HG02870 (cell line): ENCODE measurements around the gene GNG14.
A peak's percentile ranks its signal among the peaks of the same experiment; 100 is the strongest.
"Not testable (repeated sequence)": the region's sequence is repeated elsewhere in the genome, so short reads cannot be mapped to it uniquely, and the experiment has no call there.

Experiments used
- ATAC-seq: cut with Tn5 transposase; IDR thresholded peaks from one replicate; pipeline ENCODE4 v1.9.1; 2021; ENCODE audit warnings: mild to moderate bottlenecking, moderate library complexity; ENCODE audit not compliant: unreplicated experiment

Gene GNG14

DNA sequence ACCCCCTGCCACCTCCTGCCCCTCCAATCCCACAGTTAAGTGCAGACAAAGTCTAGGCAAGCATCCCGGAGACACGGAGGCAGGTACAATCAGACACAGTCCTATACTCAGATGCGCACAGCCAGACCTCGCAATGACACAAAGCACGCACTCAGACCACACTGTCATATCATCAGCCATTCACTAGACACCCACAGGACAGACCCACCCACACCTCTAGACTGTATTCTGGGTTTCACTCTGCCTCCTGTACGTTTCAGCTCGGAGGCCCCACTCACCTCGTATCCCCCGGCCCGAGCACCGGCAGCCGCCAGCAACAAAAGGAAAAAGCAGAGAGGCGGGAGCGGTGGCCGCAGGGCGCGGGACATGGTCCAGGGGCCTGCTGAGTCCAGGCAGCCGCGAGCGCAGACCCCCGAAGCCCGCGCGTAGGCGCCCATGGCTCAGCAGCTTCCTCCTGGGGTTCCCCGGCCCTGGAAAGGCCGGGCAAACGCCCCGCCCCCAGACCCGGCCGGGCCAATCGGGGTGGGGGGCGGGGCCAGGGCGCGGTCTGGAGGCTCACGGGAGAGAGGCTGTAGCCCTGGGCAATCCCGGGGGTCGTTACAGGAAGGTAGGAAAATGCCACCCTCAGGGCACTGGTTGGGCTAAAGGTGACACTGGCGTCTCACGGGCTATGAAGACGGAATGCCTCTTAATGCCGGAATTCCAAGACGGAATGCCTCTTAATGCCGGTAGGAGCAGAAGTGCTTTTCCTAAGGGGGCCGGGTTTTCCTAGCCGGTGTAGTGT is 21.3 kb upstream of the GNG14 start, which contains the start of the genes MAN2B1 and WDR83:
Gene MAN2B1 (minus strand): TSS at position 478 of the 784 bp plus-strand sequence. CDS start 41 bp downstream, at position 437.
Gene WDR83 (plus strand): TSS at position 543 of the 784 bp plus-strand sequence. CDS start 2,984 bp downstream, outside the sequence.
- ATAC-seq: peak; percentile 43

DNA sequence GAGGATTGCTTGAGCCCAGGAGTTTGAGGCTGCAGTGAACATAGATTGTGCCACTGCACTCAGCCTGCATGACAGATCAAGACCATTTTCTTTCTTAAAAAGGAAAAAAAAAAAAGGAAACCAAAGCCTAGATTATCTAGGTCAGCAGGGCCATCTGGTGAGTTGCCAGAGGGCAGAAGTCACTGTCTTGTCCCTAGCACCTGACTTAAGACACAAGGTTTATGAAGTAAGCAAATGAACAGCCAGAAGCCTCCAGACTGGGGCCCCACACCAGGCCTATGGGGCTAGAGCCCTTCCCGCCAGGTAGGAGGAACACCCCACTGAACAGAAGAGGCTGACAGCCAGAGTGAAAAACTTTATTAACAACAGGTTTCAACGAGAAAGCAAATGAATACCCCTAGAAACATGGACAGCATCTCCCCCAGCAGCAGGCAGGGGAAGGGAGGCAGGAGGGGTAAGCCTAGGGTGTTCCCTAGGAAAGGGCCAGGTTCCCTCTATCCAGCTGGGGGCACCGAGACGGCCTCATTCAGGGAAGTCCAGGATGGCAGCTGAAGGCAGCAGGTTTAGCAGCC is 20.0 kb upstream of the GNG14 start:
- no peak for ATAC-seq

- no peak for ATAC-seq
Observed at GRCh38 chr19:12668346-12668745, 19.5 kb upstream of the GNG14 start.

- ATAC-seq: no peak
Observed at GRCh38 chr19:12668932-12669269, 18.9 kb upstream of the GNG14 start.

DNA sequence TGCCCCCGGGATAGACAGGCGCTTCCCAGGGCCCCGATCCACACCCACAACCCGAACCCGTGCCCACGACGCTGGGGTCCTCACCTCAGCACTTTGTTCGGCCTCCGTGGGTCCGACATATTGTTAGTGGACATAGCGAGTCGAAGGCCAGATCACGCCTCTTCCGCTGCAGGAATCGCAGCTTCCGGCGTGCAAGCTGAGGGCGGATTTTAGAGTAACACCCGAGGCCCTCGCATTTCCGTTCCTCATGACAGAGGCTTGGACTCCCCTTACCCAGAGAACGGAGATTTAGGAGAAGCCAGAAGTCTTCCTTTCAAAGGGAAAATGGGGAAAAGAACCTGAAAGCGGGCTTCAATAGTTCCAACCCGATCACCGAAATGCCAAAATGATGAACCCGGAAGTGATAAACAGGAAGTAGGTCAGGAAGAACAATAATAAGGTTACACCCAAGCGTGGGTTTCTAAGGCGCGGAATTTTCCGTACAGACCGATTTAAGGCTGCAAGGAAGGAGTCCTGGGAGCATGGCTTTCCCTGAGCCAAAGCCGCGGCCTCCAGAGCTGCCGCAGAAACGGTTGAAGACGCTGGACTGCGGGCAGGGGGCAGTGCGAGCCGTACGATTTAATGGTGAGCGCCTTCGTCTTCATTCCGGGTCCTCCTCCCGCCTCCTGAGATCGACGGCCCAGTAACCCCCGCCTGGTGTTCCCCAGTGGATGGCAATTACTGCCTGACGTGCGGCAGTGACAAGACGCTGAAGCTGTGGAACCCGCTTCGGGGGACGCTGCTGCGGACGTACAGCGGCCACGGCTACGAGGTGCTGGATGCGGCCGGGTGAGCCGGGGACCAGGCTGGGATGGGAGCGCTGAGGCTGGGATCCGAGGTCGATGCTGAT is 18.3 kb upstream of the GNG14 start:
- ATAC-seq: no peak

DNA sequence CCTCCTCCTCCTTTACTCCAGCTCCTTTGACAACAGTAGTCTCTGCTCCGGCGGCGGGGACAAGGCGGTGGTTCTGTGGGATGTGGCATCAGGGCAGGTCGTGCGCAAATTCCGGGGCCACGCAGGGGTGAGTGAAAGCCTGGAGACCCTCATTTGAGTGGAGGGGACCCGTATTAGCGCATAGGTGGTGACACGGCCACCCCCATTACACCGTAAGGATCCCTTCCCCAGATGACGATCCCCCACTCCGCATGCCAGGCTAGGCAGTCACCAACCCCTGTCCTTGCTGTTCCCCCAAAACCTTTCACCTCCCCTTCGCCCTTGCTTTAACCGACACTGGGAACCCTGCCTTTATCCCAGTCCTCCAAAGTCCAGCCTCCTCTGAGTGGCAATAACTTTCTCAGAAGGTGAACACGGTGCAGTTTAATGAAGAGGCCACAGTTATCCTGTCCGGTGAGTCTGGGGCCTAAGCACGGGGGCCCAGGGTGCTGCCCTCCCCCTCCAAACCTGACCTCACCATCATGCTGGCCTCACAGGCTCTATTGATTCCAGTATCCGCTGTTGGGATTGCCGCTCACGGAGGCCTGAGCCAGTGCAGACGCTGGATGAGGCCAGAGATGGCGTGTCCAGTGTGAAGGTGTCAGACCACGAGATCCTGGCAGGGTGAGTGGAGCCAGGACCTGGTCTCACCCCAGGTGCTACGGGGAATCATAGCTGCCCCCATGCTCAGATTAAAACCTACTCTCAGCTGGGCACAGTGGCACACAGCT is 17.5 kb upstream of the GNG14 start:
- no peak for ATAC-seq

GRCh38 chr19:12672744-12673143 is 15.1 kb upstream of the GNG14 start:
- no peak for ATAC-seq

- ATAC-seq: no peak
Observed at GRCh38 chr19:12675399-12675798, 12.4 kb upstream of the GNG14 start.

DNA sequence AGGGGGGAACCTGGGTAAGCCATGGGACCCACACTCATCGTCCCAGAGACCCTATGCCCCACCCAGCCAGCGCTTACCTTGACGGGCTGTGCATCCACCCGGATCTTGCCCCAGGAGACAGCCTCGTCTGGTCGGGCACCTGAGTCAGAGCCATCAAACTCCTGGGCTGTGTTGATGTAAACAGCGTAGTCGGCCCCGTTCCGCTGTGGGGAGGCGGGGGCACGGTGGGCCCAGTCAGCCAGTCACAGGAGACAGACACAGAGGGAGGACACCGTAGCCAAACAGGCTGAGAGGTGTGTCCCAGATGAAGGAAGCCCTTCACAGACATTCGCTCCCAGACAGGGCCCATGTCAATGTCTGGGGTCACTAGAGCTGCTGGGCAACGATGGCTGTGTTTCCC is 11.9 kb upstream of the GNG14 start:
- no peak for ATAC-seq

DNA sequence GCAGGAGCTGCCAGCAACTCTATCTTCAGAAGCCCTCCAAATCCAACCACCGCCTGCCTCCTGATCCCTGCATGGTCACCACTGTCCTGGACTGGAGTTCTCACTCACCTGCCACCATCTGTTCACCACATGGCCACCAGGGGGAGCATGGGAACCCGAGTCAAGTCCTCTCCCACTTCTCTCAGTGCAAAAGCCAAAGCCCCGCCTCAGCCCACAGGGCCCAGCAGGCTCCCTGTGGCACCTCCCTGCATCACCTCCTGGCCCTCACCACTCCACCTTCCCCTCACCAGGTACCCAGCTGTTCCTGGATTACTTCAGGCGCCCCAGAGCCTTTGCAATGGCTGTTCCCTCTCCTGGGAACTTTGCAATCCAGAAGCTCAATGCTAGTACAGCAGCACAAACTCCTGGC is 11.4 kb upstream of the GNG14 start:
- no peak for ATAC-seq

- no peak for ATAC-seq
Observed at GRCh38 chr19:12676928-12677327, 10.9 kb upstream of the GNG14 start.

DNA sequence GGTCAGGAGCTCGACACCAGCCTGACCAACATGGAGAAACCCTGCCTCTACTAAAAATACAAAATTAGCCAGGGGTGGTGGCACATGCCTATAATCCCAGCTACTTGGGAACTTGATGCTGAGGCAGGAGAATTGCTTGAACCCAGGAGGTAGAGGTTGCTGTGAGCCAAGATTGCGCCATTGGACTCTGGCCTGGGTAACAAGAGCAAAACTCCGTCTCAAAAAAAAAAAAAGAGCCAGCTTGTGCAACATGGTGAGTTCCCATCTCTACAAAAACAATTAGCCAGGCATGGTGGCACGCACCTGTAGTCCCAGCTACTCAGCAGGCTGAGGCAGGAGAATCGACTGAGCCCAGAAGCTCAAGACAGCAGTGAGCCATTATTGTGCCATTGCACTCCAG is 9.8 kb upstream of the GNG14 start:
- not testable (repeated sequence) for ATAC-seq

GRCh38 chr19:12680034-12680433 is 7.8 kb upstream of the GNG14 start:
- ATAC-seq: no peak

DNA sequence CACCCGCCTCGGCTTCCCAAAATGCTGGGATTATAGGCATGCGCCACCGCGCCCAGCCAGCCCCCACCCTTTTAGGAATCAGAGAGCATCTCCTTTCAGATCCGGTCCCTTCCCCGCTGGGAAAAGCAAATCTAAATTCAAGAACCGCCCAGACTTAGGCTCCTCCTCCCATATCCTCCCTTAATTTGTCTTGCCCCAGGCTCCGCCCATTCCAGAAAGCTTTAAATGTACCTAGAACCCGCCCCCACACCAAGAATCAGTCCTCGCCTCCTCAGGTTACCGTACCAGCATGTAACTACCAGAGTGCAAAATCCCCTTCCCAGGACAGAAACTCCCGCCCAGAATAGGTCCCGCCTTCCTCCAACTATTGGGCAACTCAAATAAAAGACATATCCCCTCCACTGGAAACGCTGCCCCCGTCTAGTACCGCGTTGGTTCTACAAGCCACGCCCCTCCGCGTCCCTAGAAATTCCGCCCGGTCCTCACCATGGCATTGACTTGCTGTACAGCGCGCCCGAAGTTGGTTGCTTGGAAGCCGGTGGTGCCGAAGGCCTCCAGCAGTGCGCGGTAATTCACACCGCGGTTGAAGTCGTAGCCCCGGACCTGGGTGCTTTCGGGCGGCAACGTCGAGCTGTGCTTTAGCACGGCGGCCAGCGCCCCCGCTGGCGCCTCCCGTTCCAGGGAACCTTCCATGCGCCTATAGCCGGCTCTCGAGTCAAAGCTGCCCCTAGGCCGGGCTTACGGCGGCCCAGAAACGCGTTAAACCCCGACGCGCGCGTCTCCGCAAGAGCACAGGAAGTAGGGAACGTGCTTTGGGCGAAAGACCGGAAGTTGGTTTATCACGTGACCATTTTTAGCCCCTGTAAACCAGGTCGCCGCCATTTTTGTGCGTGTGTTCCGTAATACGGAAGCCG is 6.5 kb upstream of the GNG14 start, which contains the start of gene DHPS:
Gene DHPS (minus strand): TSS at position 807 of the 914 bp plus-strand sequence. CDS start 114 bp downstream, at position 693.
- peak; percentile 71 for ATAC-seq

DNA sequence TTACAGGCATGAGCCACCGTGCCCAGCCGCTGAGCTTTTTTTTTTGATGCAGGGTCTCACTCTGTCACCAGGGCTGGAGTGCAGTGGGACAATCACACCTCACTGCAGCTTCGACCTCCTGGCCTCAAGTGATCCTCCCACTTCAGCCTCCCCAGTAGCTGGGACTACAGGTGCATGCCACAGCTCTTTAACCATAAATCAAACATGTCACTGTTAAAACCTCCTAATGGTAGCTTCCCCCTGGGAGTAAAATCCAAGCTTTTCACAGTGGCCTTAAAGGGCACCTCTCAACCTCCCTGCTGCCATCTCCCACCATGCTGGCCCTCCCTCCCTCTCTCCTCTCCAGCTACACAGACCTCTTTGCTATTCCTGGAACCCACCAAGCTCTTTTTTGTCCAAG is 2.0 kb upstream of the GNG14 start:
- no peak for ATAC-seq

GRCh38 chr19:12689012-12689411 is 1.2 kb downstream of the GNG14 start:
- no peak for ATAC-seq

- no peak for ATAC-seq
Observed at GRCh38 chr19:12689581-12690216, 1.9 kb downstream of the GNG14 start.

GRCh38 chr19:12692960-12693359 is 5.2 kb downstream of the GNG14 start:
- no peak for ATAC-seq

DNA sequence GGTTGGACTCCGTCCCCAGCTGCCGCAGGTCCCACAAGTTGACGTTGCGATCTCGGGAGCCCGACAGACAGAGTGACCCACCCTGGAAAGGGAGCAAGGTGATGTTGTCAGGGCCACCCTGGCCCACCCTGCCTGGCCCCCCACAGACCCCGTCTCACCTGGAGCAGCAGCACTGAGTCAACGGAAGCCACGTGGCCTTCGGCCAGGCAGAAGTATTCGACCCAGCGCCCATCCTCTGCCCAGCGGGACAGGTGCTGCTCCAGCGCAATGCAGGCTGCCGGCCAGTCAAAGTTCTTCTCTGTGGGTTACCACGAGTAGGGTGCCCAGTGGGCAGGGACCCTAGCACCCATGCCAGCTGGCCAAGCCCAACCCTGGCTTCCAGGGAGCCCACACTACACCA is 6.8 kb downstream of the GNG14 start:
- no peak for ATAC-seq
